NCI-H146 (cell line): Measurements from ENCODE around the gene APOBEC3G.
"Not testable (repeated sequence)": the region's sequence is repeated elsewhere in the genome, so short reads cannot be mapped to it uniquely, and the experiment has no call there.

ENCODE experiments used
- DNase-seq: peaks from one replicate; lab custom pipeline; 2025; lab: John Stamatoyannopoulos, UW

Gene APOBEC3G

GRCh38 chr22:39068033-39068785 is 8.9 kb upstream of the APOBEC3G start:
- no peak for DNase-seq

- no peak for DNase-seq
Observed at GRCh38 chr22:39070186-39070585, 6.9 kb upstream of the APOBEC3G start.

- not testable (repeated sequence) for DNase-seq
Observed at GRCh38 chr22:39072581-39072981, 4.5 kb upstream of the APOBEC3G start.

GRCh38 chr22:39073981-39074380 is 3.1 kb upstream of the APOBEC3G start:
- no peak for DNase-seq

- DNase-seq = not testable (repeated sequence)
Observed at GRCh38 chr22:39076155-39077025, 685 bp upstream of the APOBEC3G start.

GRCh38 chr22:39077912-39078311 is 837 bp downstream of the APOBEC3G start:
- DNase-seq = not testable (repeated sequence)

- DNase-seq = no peak
Observed at GRCh38 chr22:39078329-39078728, 1.3 kb downstream of the APOBEC3G start.

GRCh38 chr22:39079054-39079637 is 2.1 kb downstream of the APOBEC3G start:
- not testable (repeated sequence) for DNase-seq

GRCh38 chr22:39080052-39080762 is 3.1 kb downstream of the APOBEC3G start:
- no peak for DNase-seq

- DNase-seq = no peak
Observed at GRCh38 chr22:39081016-39081415, 3.9 kb downstream of the APOBEC3G start.

- no peak for DNase-seq
Observed at GRCh38 chr22:39081598-39081997, 4.5 kb downstream of the APOBEC3G start.

GRCh38 chr22:39083212-39084165 is 6.4 kb downstream of the APOBEC3G start:
- DNase-seq = no peak

- DNase-seq = no peak
Observed at GRCh38 chr22:39084666-39085065, 7.6 kb downstream of the APOBEC3G start.

- no peak for DNase-seq
Observed at GRCh38 chr22:39087098-39087497, 10.0 kb downstream of the APOBEC3G start.

- peak; percentile 1 for DNase-seq
Observed at GRCh38 chr22:39087881-39088684, 11.0 kb downstream of the APOBEC3G start.

- no peak for DNase-seq
Observed at GRCh38 chr22:39088685-39089032, 11.6 kb downstream of the APOBEC3G start.

- DNase-seq = no peak
Observed at GRCh38 chr22:39089928-39090327, 12.9 kb downstream of the APOBEC3G start.

GRCh38 chr22:39090426-39091064 is 13.5 kb downstream of the APOBEC3G start:
- no peak for DNase-seq
